Left ventricle myocardium inferior (tissue), 1 donor: ENCODE measurements around the gene CDHR3. TPM values are rescaled to one million over a fixed set of nuclear protein-coding genes. Genes with fewer than 3 reads are reported as not detected.

Experiments
- DNase-seq: peaks from one replicate; pipeline ENCODE4 v3.0.0-alpha.2; 2020
- H3K27ac ChIP-seq: fragments of 200-600 bp; replicated peaks from 2 replicates; pipeline ENCODE4 v1.8.0; 2021
- H3K27me3 ChIP-seq: fragments of 200-600 bp; 2 replicates; pipeline ENCODE4 v1.8.0; 2021; ENCODE audit warnings: low read depth
- H3K36me3 ChIP-seq: fragments of 200-600 bp; 2 replicates; pipeline ENCODE4 v1.8.0; 2021
- H3K4me1 ChIP-seq: fragments of 200-600 bp; 2 replicates; pipeline ENCODE4 v1.8.0; 2021
- H3K4me3 ChIP-seq: fragments of 200-600 bp; 2 replicates; pipeline ENCODE4 v1.8.0; 2021; ENCODE audit warnings: mild to moderate bottlenecking, moderate library complexity
- H3K9me3 ChIP-seq: fragments of 200-600 bp; replicated peaks from 2 replicates; pipeline ENCODE4 v1.8.0; 2021
- CTCF ChIP-seq: fragments of 200-600 bp; IDR thresholded peaks from 2 replicates; pipeline ENCODE4 v1.8.0; 2021; ENCODE audit warnings: antibody characterized with exemption, mild to moderate bottlenecking, borderline replicate concordance
- intact Hi-C: fragments of 100-400 bp; cut with micrococcal nuclease; formaldehyde crosslinking; loops from one replicate; pipeline ENCODE4 v1.11.0; 2022
- total RNA-seq: library from RNA; stranded (reverse); fragmentation: NEBNext Ultra II Directional; extraction: Animal tissue kit (Norgen Biotek cat#: 25700); gene quantifications from one replicate; pipeline ENCODE4 v1.2.1, GENCODE V29; 2021
- donor health status: DM: no; HTN: yes; CAD: no; lungs with severe emphysema.

CDHR3 gene
- total RNA-seq, 1 donor from 2014 or later = 11.4 TPM

- H3K9me3 ChIP-seq = peaks cover 21% of the 10 kb centered on the region
- H3K36me3 ChIP-seq = peaks cover 10% of the 10 kb centered on the region
- intact Hi-C loops = no loop called here
- TF ChIP-seq CTCF = no peak
- H3K27ac ChIP-seq = no peak overlapping the region
- DNase-seq = no peak
- H3K27me3 ChIP-seq = no peaks in the 10 kb centered on the region
- H3K4me3 ChIP-seq = no peak overlapping the region
- no peaks in the 10 kb centered on the region for H3K4me1 ChIP-seq
These were observed 38.1 kb upstream of the CDHR3 start for GRCh38 chr7:105924945-105925344.

- Histone ChIP-seq H3K27me3 (no peaks in the 10 kb centered on the region), H3K27ac (no peak overlapping the region), H3K4me3 (no peak overlapping the region), H3K36me3 (peaks cover 10% of the 10 kb centered on the region), H3K9me3 (peaks cover 21% of the 10 kb centered on the region), H3K4me1 (no peaks in the 10 kb centered on the region)
- DNase-seq = no peak
- intact Hi-C loops = no loop called here
- TF ChIP-seq CTCF = no peak
These were observed 36.9 kb upstream of the CDHR3 start for GRCh38 chr7:105926131-105926530.

GRCh38 chr7:105931179-105931578 lies 31.9 kb upstream of the CDHR3 start:
- H3K4me1 ChIP-seq = peaks cover 7% of the 10 kb centered on the region
- H3K36me3 ChIP-seq = no peaks in the 10 kb centered on the region
- TF ChIP-seq CTCF = no peak
- no peaks in the 10 kb centered on the region for H3K9me3 ChIP-seq
- H3K27me3 ChIP-seq = no peaks in the 10 kb centered on the region
- intact Hi-C loops = no loop called here
- no peak for DNase-seq
- H3K4me3 ChIP-seq = no peak overlapping the region
- no peak overlapping the region for H3K27ac ChIP-seq

- Histone ChIP-seq H3K27ac (peak overlapping the region; percentile 25), H3K27me3 (no peaks in the 10 kb centered on the region), H3K9me3 (no peaks in the 10 kb centered on the region), H3K4me3 (no peak overlapping the region), H3K36me3 (no peaks in the 10 kb centered on the region), H3K4me1 (peaks cover 7% of the 10 kb centered on the region)
- no peak for DNase-seq
- intact Hi-C loops = no loop called here
- no peak for TF ChIP-seq CTCF
These were observed 30.1 kb upstream of the CDHR3 start for GRCh38 chr7:105932835-105933477.

GRCh38 chr7:105934572-105935185 lies 28.4 kb upstream of the CDHR3 start:
- peak; percentile 63 for TF ChIP-seq CTCF

More at GRCh38 chr7:105934572-105935185, 28.4 kb upstream of the CDHR3 start:
- Histone ChIP-seq H3K9me3 (no peaks in the 10 kb centered on the region), H3K27me3 (no peaks in the 10 kb centered on the region), H3K36me3 (no peaks in the 10 kb centered on the region), H3K4me3 (no peak overlapping the region), H3K27ac (no peak overlapping the region), H3K4me1 (peaks cover 7% of the 10 kb centered on the region)
- no peak for DNase-seq
- intact Hi-C loops = no loop called here
